HepG2 (cell line): ENCODE measurements around the gene HDGFL2. TPM values are rescaled to one million over a fixed set of nuclear protein-coding genes. Genes with fewer than 3 reads are reported as not detected.

ENCODE experiments used
- ATAC-seq: fragments of 200-7000 bp; cut with Tn5 transposase; 3 replicates; pipeline ENCODE4 v1.9.1; 2020; ENCODE audit warnings: mild to moderate bottlenecking, moderate library complexity
- BruUV-seq: library from RNA; stranded (reverse); fragments of 400-500 nt; replicated peaks from 2 replicates; lab custom pipeline; 2021; lab: Mats Ljungman, UMichigan
- CTCF ChIA-PET: fragments of 300-600 bp; formaldehyde crosslinking; extraction: SDS; loops from one replicate; lab custom pipeline; 2021; ENCODE audit warnings: low total read pairs, inconsistent platforms, low intra/inter-chr PET ratio; lab: Yijun Ruan, JAX
- POLR2A ChIA-PET: fragments of 350-600 bp; sonication (Branson Sonifier 250); formaldehyde crosslinking; loops from one replicate; lab custom pipeline; 2020; ENCODE audit warnings: antibody characterized with exemption, inconsistent platforms; lab: Yijun Ruan, JAX
- DNase-seq: peaks from one replicate; pipeline ENCODE4 v3.0.0-alpha.2; 2015; ENCODE audit warnings: low spot score
- FAIRE-seq: peaks from 3 replicates; lab custom pipeline; 2011; peaks lifted over from hg19 to GRCh38; lab: Jason Lieb, UNC
- H2AFZ ChIP-seq: one replicate; pipeline ENCODE4 v1.6.1; 2011; ENCODE audit warnings: low read length, inconsistent platforms
- H3K27ac ChIP-seq: fragments of 300-600 bp; 3 replicates; pipeline ENCODE4 v1.8.0; 2011; ENCODE audit warnings: mixed run types, mild to moderate bottlenecking, mixed read lengths, low read length, inconsistent platforms; ENCODE audit not compliant: insufficient read depth; ENCODE audit errors: extremely low read length
- H3K27me3 ChIP-seq, 2 experiments: fragments of 200-600 bp in 1 of 2; 2 replicates in 1 of 2; 3 replicates in 1 of 2; pipeline versions ENCODE4 v1.6.0 to v1.8.0; 2011; ENCODE audit warnings: low read length in 2 of 2, mild to moderate bottlenecking in 2 of 2, moderate library complexity in 2 of 2, inconsistent platforms in 1 of 2; ENCODE audit not compliant: insufficient read depth in 2 of 2, control insufficient read depth in 1 of 2
- H3K36me3 ChIP-seq, 2 experiments: fragments of 200-600 bp in 1 of 2; replicated peaks in 1 of 2; 2 replicates in 1 of 2; 3 replicates in 1 of 2; pipeline versions ENCODE4 v1.5.1 to v1.8.0; 2011; ENCODE audit warnings: low read length in 2 of 2, inconsistent platforms in 1 of 2; ENCODE audit not compliant: insufficient read depth in 2 of 2, control insufficient read depth in 1 of 2
- H3K4me1 ChIP-seq: 2 replicates; pipeline ENCODE4 v1.5.1; 2012; ENCODE audit warnings: low read length, inconsistent platforms; ENCODE audit not compliant: insufficient read depth
- H3K4me2 ChIP-seq: 2 replicates; pipeline ENCODE4 v1.6.0; 2011; ENCODE audit warnings: low read depth, low read length, inconsistent platforms
- H3K4me3 ChIP-seq, 3 experiments: fragments of 200-600 bp in 1 of 3; sonication (generic), shearing (Covaris generic) in 1 of 3; replicated peaks in 1 of 3; 2 replicates each; pipeline ENCODE4 v1.5.1; 2011 to 2016; ENCODE audit warnings: low read length in 3 of 3, inconsistent platforms in 2 of 3, low read depth in 2 of 3, mild to moderate bottlenecking in 2 of 3, control low read depth in 1 of 3, mixed read lengths in 1 of 3; ENCODE audit not compliant: insufficient read depth in 1 of 3
- H3K79me2 ChIP-seq: one replicate; pipeline ENCODE4 v1.6.1; 2011; ENCODE audit warnings: low read length, inconsistent platforms; ENCODE audit not compliant: insufficient read depth
- H3K9ac ChIP-seq: 2 replicates; pipeline ENCODE4 v1.6.0; 2011; ENCODE audit warnings: mild to moderate bottlenecking, low read depth, low read length, inconsistent platforms; ENCODE audit not compliant: insufficient read depth
- H3K9me3 ChIP-seq: 2 replicates; pipeline ENCODE4 v1.5.1; 2012; ENCODE audit warnings: mild to moderate bottlenecking, low read length
- H4K20me1 ChIP-seq: 2 replicates; pipeline ENCODE4 v1.6.0; 2011; ENCODE audit warnings: inconsistent platforms, mild to moderate bottlenecking, low read length, moderate library complexity; ENCODE audit not compliant: insufficient read depth
- BRF2 ChIP-seq: sonication (generic); formaldehyde crosslinking; IDR thresholded peaks from 2 replicates; pipeline ENCODE4 v1.8.1; 2022; ENCODE audit warnings: mild to moderate bottlenecking, missing genetic modification reagents
- CREBL2 ChIP-seq: sonication (generic); formaldehyde crosslinking; IDR thresholded peaks from 2 replicates; pipeline ENCODE4 v1.8.1; 2023; ENCODE audit warnings: missing genetic modification reagents, mild to moderate bottlenecking, borderline replicate concordance
- MYPOP ChIP-seq: sonication (generic); formaldehyde crosslinking; IDR thresholded peaks from 2 replicates; pipeline ENCODE4 v1.8.1; 2023; ENCODE audit warnings: mild to moderate bottlenecking, moderate library complexity, missing genetic modification reagents
- ZKSCAN8 ChIP-seq: IDR thresholded peaks from 2 replicates; pipeline ENCODE4 v1.6.1; 2016; ENCODE audit warnings: borderline replicate concordance, missing genetic modification reagents, missing compliant biosample characterization
- ZNF33A ChIP-seq: sonication (generic); formaldehyde crosslinking; IDR thresholded peaks from 2 replicates; pipeline ENCODE4 v1.5.1; 2020; ENCODE audit warnings: missing genetic modification reagents, mild to moderate bottlenecking, moderate library complexity, borderline replicate concordance
- ZNF484 ChIP-seq: sonication (generic); formaldehyde crosslinking; IDR thresholded peaks from 2 replicates; pipeline ENCODE4 v1.5.1; 2020; ENCODE audit warnings: mild to moderate bottlenecking, low read depth, missing genetic modification reagents, borderline replicate concordance
- ZNF781 ChIP-seq: sonication (generic); formaldehyde crosslinking; IDR thresholded peaks from 2 replicates; pipeline ENCODE4 v1.5.1; 2020; ENCODE audit warnings: borderline replicate concordance, mild to moderate bottlenecking, missing genetic modification reagents; ENCODE audit errors: not compliant biosample characterization
- WGBS: methylation state at CpG from one replicate; pipeline ENCODE4 v1.1.6; 2017; ENCODE audit warnings: low lambda C conversion rate; 5-methylcytosine and 5-hydroxymethylcytosine counted together
- in situ Hi-C: cut with HindIII; loops from 2 replicates; pipeline ENCODE4 v1.10.0; 2017; ENCODE audit warnings: low pct_unique_long_range_greater_than_20kb; ENCODE audit not compliant: extremely low pct_ligation_motif_present
- intact Hi-C: fragments of 100-400 bp; cut with micrococcal nuclease; formaldehyde crosslinking; loops from one replicate; pipeline ENCODE4 v1.10.0; 2022; ENCODE audit not compliant: unreplicated experiment
- polyA plus RNA-seq, 8 experiments: library from polyadenylated mRNA; depleted of rRNA in 3 of 8; stranded (reverse) in 7 of 8; unstranded in 1 of 8; fragments of >200 nt; fragmentation: Illumina TruSeq in 4 of 8; extraction: Trizol in 4 of 8; gene quantifications; 2 replicates each; pipeline versions ENCODE4 v1.2.1 to v1.2.3, GENCODE V29; 2011 to 2016; ENCODE audit warnings: low read depth in 4 of 8, missing spikeins in 1 of 8, mixed read lengths in 1 of 8; ENCODE audit not compliant: insufficient read depth in 1 of 8
- total RNA-seq, 5 experiments: library from RNA; depleted of rRNA; stranded (reverse); fragments of >200 nt; fragmentation: Illumina TruSeq; extraction: Trizol; gene quantifications; 2 replicates each; pipeline ENCODE4 v1.2.3, GENCODE V29; 2016; ENCODE audit warnings: low read depth in 1 of 5

Gene HDGFL2
- total and polyA plus RNA-seq, 2 of the 13 experiments (the other 11 are each of a cell fraction or from before 2014, with no cell fraction given), result 20.0 to 51.1 TPM

GRCh38 chr19:4548238-4548584, 76.1 kb downstream of the HDGFL2 start:
- BruUV-seq, result no TSS peak
- POLR2A ChIA-PET, result no interaction called here
- WGBS, result 100% methylated on average over 5 of the region's 14 CpGs

More at GRCh38 chr19:4548238-4548584, 76.1 kb downstream of the HDGFL2 start:
- Histone ChIP-seq H3K4me1 (no peaks in the 10 kb centered on the region), H2AFZ (no peak overlapping the region), H3K27ac (no peak overlapping the region), H3K4me3 (no peak overlapping the region), H3K79me2 (no peaks in the 10 kb centered on the region), H3K4me2 (no peak overlapping the region), H4K20me1 (no peaks in the 10 kb centered on the region), H3K27me3 (no peaks in the 10 kb centered on the region), H3K9me3 (no peaks in the 10 kb centered on the region), H3K36me3 (peaks cover 31 to 47% of the 10 kb centered on the region in 2 experiments; a peak in 4 of 5 replicates), H3K9ac (no peak overlapping the region)
- no peak for DNase-seq
- in situ Hi-C loops, result no loop called here
- intact Hi-C loops, result no loop called here
- TF ChIP-seq CREBL2 (no peak), ZNF33A (CRISPR knock-in tag) (no peak), ZNF781 (CRISPR knock-in tag) (no peak), ZNF484 (CRISPR knock-in tag) (no peak), MYPOP (CRISPR knock-in tag) (no peak), BRF2 (CRISPR knock-in tag) (no peak), ZKSCAN8 (CRISPR knock-in tag) (no peak)
- CTCF ChIA-PET, result no interaction called here
- FAIRE-seq, result no peak
- no peak for ATAC-seq
